HG03442 (cell line): ENCODE results near the gene UNC45B.
A peak's percentile ranks its signal among the peaks of the same experiment; 100 is the strongest.
"Not testable (repeated sequence)": the region's sequence is repeated elsewhere in the genome, so short reads cannot be mapped to it uniquely, and the experiment has no call there.

Experiments used
- ATAC-seq: cut with Tn5 transposase; IDR thresholded peaks from one replicate; pipeline ENCODE4 v1.9.1; 2021; ENCODE audit warnings: mild to moderate bottlenecking, moderate library complexity; ENCODE audit not compliant: unreplicated experiment

UNC45B gene, protein sequence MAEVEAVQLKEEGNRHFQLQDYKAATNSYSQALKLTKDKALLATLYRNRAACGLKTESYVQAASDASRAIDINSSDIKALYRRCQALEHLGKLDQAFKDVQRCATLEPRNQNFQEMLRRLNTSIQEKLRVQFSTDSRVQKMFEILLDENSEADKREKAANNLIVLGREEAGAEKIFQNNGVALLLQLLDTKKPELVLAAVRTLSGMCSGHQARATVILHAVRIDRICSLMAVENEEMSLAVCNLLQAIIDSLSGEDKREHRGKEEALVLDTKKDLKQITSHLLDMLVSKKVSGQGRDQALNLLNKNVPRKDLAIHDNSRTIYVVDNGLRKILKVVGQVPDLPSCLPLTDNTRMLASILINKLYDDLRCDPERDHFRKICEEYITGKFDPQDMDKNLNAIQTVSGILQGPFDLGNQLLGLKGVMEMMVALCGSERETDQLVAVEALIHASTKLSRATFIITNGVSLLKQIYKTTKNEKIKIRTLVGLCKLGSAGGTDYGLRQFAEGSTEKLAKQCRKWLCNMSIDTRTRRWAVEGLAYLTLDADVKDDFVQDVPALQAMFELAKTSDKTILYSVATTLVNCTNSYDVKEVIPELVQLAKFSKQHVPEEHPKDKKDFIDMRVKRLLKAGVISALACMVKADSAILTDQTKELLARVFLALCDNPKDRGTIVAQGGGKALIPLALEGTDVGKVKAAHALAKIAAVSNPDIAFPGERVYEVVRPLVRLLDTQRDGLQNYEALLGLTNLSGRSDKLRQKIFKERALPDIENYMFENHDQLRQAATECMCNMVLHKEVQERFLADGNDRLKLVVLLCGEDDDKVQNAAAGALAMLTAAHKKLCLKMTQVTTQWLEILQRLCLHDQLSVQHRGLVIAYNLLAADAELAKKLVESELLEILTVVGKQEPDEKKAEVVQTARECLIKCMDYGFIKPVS

DNA sequence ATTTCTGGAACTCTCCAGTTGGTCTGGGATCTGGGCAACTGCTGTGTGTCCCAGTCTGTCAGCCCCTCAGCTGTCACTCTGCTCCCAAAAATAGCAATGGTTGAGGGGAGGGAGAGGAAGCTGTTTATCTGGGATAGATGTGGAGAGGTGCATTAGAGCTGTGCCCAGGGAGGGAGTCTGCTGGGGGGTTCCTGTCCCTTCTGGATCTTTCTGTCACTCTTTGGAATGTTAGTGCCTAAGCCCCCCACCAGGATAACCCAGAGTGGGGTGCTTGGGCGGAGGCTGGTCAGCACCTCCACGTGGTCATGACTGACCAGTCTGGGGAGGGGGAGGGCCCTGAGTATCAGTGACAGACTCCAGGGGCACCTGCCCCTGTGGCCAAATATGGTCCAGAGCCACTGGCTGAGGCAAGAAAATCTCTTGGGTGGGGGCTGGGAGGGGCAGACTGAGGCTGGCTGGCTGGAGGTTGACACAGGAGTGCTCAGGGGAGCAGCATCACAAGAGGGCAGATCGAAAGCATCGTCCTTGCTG, at the start of gene UNC45B:
TSS of gene UNC45B (plus strand) at position 443 of the 531 bp plus-strand sequence. CDS start 447 bp downstream, outside the sequence.
- ATAC-seq, result no peak

DNA sequence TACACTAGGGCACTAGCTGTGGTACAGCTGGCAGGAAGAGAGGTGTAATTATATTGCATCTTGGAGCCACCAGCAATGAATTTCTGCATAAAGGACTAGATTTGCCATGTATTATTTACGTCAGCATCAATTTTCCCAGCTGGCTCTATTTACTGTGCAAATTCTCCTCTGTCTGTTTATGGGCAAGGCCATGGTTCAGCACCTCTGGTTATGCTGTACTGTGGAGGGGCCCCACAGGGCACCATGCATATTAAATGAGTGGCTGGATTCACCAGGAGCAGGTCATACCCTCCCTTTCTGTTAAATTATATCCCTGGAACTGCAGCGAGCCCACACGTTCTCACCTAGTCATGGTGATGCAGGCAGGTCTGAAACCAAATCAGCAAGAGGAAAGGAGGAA, 47.7 kb upstream of the UNC45B start:
- ATAC-seq, result no peak

DNA sequence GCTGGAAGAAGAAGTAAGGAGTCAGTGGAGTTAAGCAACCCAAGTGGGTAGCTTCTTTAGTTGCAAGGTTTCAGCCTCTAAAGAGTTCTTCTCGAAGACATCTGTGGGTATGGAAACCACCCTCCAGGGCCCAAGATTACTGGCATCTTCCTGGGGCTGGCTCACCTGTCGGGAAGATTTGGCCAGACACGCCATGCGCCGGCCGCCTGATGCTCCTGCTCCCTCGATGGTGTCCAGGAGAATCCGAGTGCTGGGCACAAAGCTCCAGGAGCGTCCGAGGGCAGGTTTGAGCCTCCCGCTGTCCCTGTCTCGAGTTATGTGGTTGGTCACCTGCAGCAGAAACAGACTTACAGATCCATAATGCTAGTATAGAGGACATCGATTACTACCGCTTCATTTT, 46.6 kb upstream of the UNC45B start:
- ATAC-seq, result no peak

DNA sequence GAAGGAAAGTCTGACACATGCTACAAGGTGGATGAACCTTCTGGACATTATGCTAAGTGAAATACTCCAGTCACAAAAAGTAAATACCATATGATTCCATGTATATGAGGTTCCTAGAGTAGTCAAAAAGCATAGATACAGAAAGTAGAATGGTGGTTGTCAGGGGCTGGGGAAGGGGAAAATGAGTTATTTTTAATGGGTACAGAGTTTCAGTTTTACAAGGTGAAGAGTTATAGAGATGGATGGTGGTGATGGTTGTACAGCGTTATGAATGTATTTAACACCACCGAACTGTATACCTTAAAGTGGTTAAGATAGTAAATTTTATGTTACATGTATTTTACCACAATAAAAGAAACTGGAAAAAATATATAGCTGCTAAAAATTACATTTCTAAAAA, 45.9 kb upstream of the UNC45B start:
- no peak for ATAC-seq

DNA sequence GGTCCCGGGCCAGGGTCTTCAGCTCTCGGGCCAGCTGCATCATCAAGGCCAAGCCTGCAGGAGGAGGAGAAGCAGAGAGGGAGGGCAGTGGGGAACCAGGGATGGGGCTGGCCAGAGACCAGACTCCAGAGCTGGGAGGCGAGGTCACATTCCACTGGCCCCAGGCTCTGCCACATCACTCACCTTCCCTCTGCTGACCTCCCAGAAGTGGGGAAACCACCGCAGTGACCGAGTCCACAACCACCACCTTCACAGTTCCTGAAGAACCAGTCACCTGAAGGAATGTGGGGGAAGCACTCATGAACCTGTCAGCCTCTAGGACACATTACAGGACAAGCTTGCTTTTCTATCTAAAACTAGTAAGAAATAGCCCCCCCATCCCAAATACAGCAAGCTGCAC, 44.3 kb upstream of the UNC45B start:
- no peak for ATAC-seq

DNA sequence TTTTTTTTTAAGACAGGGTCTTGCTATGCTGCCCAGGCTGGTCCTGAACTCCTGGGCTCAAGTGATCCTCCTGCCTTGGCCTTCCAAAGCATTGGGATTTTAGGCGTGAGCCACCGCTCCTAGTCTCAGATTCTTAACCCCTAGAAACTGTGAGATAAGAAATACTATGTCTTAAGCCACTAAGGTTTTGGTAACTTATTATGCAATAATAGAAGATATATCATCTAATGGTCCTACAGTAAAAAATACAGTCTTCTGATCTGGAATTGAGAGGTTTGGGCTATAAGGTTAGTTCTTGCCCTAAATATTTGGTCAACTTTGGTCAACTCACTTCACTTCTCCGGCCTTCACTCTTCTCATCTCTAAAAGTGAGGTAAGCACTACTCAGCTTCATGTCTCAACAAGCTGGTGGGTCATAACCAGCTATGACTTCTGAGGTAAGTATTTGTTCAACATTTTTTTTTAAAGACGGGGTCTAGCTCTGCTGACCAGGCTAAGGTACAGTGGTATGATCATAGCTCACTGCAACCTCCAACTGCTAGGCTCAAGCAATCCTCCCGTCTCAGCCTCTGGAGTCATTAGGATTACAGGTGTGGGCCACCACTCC, 42.7 kb upstream of the UNC45B start:
- ATAC-seq, result no peak

DNA sequence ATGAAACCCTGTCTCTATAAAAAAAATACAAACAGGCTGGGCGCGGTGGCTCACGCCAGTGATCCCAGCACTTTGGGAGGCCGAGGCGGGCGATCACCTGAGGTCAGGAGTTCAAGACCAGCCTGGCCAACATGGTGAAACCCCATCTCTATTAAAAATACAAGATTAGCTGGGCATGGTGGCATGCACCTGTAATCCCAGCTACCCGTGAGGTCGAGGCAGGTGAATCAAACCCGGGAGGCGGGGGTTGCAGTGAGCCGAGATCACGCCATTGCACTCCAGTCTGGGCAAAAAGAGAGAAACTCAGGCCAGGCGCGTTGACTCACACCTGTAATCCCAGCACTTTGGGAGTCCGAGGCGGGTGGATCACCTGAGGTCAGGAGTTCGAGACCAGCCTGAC, 36.8 kb upstream of the UNC45B start:
- ATAC-seq, result not testable (repeated sequence)

DNA sequence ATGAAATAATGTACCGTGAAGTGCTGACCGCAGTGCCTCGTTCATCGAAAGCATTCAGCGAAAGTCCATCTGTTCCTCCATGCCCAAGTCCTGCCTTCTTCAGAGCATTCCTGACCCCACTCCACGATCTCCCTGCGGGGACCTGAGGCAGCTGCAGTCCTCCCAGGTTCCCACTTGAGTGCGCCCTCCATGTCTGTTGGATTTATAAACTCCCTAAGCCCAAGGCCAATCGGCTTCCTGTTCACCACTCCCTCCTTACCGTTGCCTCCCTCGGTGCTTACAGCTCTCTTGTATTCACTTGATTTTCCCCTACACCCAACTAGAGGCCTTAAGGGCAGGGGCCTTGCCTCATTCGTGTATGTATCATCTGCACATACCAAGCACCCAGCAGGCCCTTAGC, 30.8 kb upstream of the UNC45B start:
- ATAC-seq, result no peak

DNA sequence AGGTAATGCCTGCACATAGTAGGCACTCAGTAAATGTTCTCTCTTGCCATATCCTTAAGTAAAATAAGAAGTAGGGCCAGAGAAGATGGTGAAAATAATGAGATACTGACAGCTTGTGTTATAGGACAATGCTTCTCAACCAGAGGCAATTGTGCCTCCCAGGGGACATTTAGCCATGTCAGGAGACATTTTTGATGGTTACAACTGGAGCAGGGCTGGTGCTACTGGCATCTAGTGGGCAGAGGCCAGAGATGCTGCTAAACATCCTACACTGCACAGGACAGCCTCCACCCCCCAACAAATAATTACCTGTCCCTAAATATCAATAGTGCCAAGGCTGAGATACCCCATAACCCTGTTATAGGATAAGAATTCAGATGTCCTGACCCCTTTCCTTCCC, 29.6 kb upstream of the UNC45B start:
- ATAC-seq, result no peak

DNA sequence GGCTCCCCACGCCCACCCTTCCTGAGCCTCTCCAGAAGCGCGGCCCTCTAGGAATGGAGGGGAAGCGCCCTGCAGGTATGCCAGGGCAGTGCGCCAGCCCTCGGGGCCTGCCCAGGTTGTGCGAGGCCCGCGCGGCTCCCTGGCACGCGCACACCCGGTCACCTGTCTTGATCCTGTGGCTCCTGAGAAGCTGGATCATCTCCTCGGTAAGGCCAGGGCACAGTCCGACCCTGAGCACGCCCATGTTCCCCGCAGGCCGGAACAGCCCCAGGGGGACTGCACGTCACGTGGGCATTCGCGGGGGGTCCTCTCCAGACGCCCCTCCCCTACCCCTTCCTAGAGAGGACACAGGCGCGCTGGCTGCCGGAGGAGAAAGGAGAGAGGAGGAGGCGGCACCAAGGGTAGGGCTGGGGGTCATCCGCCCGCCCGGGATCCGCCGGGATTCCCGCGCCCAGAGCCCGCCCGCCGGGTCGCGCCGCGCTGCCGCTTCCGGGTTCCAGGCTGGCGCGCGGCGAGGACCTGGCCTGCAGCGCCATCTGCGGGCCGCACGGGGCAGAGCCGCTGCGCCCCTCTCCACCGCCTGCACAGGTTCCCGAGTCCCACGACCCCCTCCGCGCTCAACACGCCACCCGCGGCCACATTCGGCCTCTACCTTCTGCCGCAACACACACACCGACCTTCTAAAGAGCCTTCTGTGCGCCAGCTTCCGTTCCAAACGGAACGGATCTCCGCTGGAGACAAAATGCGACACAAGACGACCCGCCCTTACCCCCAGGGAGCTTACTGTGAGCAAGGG, 28.0 kb upstream of the UNC45B start, which contains the start of gene RAD51D:
TSS of gene RAD51D (minus strand) at position 491 of the 796 bp plus-strand sequence. CDS start at position 244, 247 bp downstream.
- ATAC-seq, result peak; percentile 76

DNA sequence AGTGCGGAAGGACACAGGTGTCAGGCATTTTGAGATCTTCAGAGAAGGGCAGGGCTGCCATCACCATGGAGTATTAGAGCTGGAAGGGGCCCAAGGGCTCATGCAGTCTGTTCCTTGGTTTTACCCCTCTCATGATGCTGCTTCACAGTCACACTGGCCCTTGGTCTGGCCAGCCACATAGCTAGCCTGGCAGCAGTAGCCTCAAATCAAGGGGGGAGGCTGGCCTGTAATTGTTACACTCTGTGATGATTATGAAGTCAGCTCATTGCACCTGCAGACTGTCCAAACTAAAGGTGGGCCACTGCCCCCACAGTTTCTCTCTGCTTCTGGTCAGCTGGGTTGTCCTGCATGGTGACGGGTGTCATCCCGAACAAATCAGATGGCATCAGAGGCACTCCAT, 26.3 kb upstream of the UNC45B start, which contains the start of gene FNDC8:
TSS of gene FNDC8 (plus strand) at position 301 of the 400 bp plus-strand sequence. CDS start at position 380, 79 bp downstream.
- ATAC-seq, result no peak

DNA sequence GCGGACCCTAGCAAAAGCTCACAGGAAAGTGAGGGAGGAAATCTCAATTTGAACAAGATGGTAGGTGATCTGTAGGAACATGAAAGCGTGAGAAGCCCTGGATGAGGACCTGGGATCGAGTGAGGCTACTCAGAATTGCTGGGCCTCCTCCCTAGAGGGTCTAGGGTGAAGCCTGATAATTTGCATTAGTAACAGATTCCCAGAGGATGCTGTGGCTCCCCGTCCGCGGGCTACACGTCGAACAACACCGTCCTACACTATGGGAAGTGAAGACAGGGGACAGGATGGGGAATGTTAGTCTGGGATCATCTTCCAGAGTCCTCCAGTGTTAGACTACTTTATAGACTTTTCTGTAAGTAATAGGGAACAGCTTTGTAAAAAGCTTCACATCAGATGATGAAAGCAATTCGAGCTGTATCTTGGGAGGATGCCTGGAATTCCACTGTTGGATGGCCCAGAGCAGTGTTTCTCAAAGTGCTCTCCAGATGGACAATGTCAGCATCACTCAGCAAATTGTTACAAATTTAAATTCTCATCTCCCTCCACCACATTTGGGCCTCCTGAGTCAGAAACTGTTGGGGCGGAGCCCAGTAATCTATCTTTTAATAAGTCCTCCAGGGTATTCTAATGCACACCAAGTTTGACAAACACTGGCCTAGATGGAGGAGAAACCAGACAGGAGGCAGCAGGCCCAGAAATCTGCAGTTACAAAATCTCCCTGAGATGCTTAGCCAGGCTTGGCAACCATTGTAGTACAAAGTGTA, 19.7 kb upstream of the UNC45B start:
- ATAC-seq, result no peak

DNA sequence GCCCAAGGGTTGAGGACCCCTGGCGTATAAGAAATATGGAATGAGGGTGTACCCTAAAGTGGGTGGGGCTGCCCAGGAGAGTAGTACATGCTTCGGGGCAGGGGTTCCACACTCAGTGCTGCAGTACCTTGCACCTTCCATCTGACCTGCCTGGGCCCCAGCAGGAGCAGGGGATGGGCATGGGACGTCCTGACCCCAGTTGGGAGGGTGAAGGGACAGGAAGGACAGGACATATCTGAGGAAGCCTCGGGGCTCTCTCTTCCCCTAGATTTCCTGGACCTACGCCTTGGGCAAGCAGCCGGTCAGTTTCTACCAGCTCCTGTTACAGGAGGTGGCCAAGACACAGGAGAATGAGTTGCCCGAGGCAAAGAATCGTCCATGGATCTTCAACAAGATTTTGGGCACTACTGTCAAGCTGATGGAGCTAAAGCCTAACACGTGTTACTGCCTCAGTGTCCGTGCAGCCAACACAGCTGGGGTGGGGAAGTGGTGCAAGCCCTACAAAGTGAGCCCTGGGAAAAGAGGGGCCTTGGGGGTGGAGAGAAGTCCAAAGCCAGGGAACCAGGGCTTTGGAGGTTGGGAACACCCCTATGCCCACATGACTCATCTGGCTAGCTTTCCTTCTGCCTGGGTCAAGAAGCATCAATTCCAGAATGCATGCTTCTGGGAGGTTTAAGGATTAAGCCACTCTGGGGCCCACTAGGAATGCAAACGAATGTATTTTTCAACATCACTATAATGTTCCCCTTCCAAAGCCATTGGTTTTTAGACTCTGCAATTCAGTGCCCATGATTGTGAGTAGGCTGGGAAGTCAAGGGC, 18.3 kb upstream of the UNC45B start:
- no peak for ATAC-seq

DNA sequence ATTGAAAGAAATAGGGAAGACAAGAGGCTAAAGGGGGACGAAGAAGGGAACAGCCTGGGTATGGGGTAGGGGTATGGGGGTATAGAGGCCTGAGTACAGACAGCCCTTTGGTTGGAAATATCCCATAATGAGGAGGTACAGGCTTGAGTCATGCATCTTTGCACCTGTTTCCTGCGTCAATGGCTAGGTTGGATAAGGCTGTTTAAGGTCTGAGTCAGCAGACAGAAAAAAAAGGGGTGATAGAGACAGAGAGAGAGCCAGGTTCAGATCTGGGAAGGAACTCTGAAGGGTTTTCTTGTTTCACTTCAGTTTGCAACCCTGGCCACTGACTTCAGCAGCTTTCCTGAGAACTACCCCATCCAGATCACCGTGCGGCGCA, 17.7 kb upstream of the UNC45B start:
- ATAC-seq, result no peak

DNA sequence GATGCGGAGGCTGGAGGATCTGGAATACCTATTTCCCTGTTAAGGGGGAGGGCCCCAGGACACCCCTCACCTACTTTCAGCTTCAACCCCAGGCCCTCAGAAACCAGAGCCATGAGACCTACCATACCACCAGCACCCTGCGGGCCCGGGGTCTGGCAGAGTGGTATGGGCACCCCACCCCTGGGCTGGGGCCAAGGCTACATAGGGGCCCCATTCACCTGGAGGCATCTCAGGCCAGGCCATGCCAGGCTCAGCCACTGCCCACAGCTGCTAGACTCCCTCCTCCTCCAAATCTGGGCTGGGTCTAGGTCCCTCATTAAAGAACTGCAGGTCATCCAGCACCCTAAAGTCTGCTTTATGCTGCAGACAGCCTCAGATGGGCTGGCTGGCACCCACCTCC, 17.2 kb upstream of the UNC45B start:
- ATAC-seq, result no peak

DNA sequence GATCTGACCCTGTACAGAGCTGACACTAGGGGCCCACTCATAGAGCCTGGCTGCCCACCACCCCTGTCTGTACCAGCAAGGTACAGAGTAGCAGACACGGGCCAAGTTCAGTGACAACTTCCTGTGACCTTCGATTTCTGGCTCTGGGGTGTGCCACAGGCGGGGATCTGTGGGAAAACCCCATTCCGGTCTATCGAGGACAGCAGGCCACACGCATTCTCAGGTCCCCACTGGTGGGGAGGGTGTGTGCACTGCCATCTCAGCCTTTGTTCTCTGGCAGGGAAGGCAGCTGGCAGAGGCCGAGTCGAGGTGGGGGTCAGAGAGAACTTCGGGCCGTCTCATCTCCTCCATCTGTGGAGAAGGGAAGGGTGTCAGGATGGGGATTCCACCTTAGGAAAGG, 15.5 kb upstream of the UNC45B start:
- ATAC-seq, result no peak

DNA sequence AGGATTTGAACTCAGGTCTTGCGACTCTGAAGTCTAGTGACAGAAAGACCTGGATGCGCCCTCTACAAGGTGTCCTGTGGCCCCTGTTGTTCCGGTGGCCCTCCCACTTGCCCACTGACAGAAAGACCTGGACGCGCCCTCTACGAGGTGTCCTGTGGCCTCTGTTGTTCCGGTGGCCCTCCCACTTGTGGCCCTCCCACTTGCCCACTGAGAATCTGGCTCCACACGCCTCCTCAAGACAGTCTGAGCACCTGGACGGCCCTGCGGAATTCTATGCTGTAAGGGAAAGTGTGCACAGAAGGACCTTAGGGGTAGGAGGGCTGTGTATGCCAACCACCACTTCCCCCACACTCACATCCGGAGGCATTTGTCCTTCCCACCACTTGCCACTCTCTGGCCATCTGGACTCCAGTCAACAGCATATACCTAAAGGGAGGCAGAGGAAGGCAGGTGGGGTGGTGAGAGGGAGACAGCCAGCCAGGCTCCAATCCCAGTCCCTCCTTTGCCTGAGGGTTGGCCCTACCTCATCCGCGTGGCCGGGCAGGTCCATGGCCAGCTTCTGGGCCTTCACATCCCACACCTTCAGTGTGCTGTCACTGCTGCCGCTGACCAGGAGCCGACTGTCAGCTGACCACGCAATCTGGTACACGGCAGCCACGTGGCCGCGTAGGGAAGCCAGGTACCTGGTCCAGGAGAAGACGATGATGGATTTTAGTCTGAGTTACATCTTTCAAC, 14.6 kb upstream of the UNC45B start:
- no peak for ATAC-seq

DNA sequence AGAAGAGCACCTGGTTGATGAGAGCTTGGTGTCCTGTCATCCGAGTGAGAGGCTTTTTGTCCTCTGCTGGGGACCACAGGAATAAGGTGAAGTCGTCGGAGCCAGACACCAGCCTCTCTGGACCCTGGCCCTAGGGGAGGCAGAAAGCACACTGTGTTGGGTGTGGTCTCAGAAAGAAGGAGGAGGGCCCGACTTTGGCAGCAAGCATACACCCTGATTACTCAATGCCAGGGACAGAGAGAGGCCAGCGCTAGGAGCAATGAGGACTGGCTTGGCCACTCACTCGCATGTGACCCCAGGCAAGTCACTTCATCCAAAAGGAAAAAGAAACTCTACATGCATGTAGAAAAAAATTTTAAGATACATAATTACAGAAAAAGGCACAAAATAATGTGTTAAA, 12.3 kb upstream of the UNC45B start:
- ATAC-seq, result no peak
